Thyroid gland (tissue), 4 donors: ENCODE data around the gene PTPRZ1. TPM values are rescaled to one million over a fixed set of nuclear protein-coding genes. Genes with fewer than 3 reads are reported as not detected.

Source experiments
- DNase-seq, 2 donors: peaks; one replicate each; pipeline ENCODE4 v3.0.0-alpha.2; 2019
- H3K27ac ChIP-seq, 3 donors: fragments of 200-600 bp; sonication (generic); 1 replicate in 2 of 3; 2 replicates in 1 of 3; pipeline ENCODE4 v1.5.1; 2016 to 2019; ENCODE audit warnings: mild to moderate bottlenecking in 1 of 3, moderate library complexity in 1 of 3
- H3K27me3 ChIP-seq: fragments of 200-600 bp; sonication (generic); one replicate; pipeline ENCODE4 v1.5.1; 2019
- H3K36me3 ChIP-seq, 2 donors: fragments of 200-600 bp; sonication (generic); one replicate each; pipeline ENCODE4 v1.5.1; 2016 to 2019
- H3K4me1 ChIP-seq, 2 donors: fragments of 200-600 bp; sonication (generic); one replicate each; pipeline ENCODE4 v1.5.1; 2017 to 2019
- H3K4me3 ChIP-seq, 3 donors: fragments of 200-600 bp; sonication (generic); replicated peaks in 1 of 3; 1 replicate in 2 of 3; 2 replicates in 1 of 3; pipeline ENCODE4 v1.5.1; 2016; ENCODE audit warnings: mild to moderate bottlenecking in 1 of 3
- H3K9me3 ChIP-seq: fragments of 200-600 bp; sonication (generic); one replicate; pipeline ENCODE4 v1.5.1; 2017
- POLR2A ChIP-seq, 2 donors: fragments of 450-650 bp; IDR thresholded peaks; one replicate each; pipeline ENCODE4 v1.6.1; 2017; ENCODE audit warnings: antibody characterized with exemption in 2 of 2, mild to moderate bottlenecking in 2 of 2, moderate library complexity in 1 of 2
- WGBS, 2 donors: methylation state at CpG; one replicate each; pipeline ENCODE4 v1.1.5; 2017; 5-methylcytosine and 5-hydroxymethylcytosine counted together
- intact Hi-C: fragments of 100-400 bp; cut with DNase I; formaldehyde crosslinking; loops from one replicate; pipeline ENCODE4 v1.15.1; 2023
- total RNA-seq, 4 donors: library from RNA; depleted of rRNA; stranded (reverse); fragments of >200 nt; gene quantifications; one replicate each; pipeline ENCODE4 v1.2.3, GENCODE V29; 2016
- TF ChIP-seq, protein P1 (sequence below), 6 experiments: fragments of 200-600 bp in 3 of 6; fragments of 450-650 bp in 3 of 6; sonication (generic) in 3 of 6; IDR thresholded peaks; one replicate each; pipeline ENCODE4 v1.5.1; 2016 to 2019; ENCODE audit warnings: antibody characterized with exemption in 6 of 6, mild to moderate bottlenecking in 2 of 6, inconsistent platforms in 1 of 6, moderate library complexity in 1 of 6

The PTPRZ1 gene
- total RNA-seq, 4 donors from 2014 or later, result 0.10 to 0.67 (median 0.11) TPM; not detected in 1

- 73 to 82% methylated on average over 5 of the region's 5 CpGs for WGBS, 2 donors
- intact Hi-C loops, result no loop called here
Measured at GRCh38 chr7:121876656-121877500, 3.9 kb downstream of the PTPRZ1 start.

GRCh38 chr7:121878918-121879464 is 6.0 kb downstream of the PTPRZ1 start:
- Histone ChIP-seq H3K27me3 (no peaks in the 10 kb centered on the region), H3K4me3 (no peak overlapping the region), H3K27ac (no peak overlapping the region), H3K36me3 (no peaks in the 10 kb centered on the region), H3K9me3 (no peaks in the 10 kb centered on the region), H3K4me1 (no peaks in the 10 kb centered on the region)
- DNase-seq, result no peak
- WGBS, 2 donors, result 79 to 84% methylated on average over 5 of the region's 5 CpGs
- intact Hi-C loops, result no loop called here
- TF ChIP-seq, protein P1, sequence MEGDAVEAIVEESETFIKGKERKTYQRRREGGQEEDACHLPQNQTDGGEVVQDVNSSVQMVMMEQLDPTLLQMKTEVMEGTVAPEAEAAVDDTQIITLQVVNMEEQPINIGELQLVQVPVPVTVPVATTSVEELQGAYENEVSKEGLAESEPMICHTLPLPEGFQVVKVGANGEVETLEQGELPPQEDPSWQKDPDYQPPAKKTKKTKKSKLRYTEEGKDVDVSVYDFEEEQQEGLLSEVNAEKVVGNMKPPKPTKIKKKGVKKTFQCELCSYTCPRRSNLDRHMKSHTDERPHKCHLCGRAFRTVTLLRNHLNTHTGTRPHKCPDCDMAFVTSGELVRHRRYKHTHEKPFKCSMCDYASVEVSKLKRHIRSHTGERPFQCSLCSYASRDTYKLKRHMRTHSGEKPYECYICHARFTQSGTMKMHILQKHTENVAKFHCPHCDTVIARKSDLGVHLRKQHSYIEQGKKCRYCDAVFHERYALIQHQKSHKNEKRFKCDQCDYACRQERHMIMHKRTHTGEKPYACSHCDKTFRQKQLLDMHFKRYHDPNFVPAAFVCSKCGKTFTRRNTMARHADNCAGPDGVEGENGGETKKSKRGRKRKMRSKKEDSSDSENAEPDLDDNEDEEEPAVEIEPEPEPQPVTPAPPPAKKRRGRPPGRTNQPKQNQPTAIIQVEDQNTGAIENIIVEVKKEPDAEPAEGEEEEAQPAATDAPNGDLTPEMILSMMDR (IDR thresholded peaks at IDR 0.05), result no peak
- TF ChIP-seq POLR2A (IDR thresholded peaks at IDR 0.05), result no peak

More at GRCh38 chr7:121876656-121877500, 3.9 kb downstream of the PTPRZ1 start:
- Histone ChIP-seq H3K4me1 (peaks cover 0 to 4% of the 10 kb centered on the region in 2 donors), H3K9me3 (no peaks in the 10 kb centered on the region), H3K36me3 (no peaks in the 10 kb centered on the region), H3K27ac (no peak overlapping the region), H3K27me3 (no peaks in the 10 kb centered on the region), H3K4me3 (no peak overlapping the region)
- DNase-seq, result no peak
- no peak for TF ChIP-seq POLR2A (IDR thresholded peaks at IDR 0.05)
- TF ChIP-seq, protein P1 (IDR thresholded peaks at IDR 0.05), result no peak

DNA sequence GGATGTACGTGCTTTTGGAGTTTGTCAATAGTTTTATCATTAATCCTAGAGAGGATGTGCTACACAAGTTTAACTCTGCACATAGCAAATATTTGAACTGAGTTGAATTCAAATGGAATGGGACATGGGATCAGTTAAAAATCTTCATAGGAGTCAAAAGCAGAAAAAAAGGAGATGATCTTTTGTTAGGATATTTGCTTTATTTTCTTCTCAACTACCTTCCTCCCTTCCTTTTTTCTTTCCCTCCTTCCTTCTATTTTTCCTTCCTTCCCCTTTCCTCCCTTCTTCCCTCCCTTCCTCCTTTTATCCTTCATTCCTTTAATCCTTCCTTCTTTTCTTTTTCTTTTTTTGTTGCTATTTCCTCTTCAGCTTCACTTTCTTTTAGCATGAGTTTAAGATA is 6.6 kb downstream of the PTPRZ1 start:
- 62 to 74% methylated on average over 1 of the region's 1 CpG for WGBS, 2 donors
- no peaks in the 10 kb centered on the region for H3K4me1 ChIP-seq
- no peaks in the 10 kb centered on the region for H3K27me3 ChIP-seq
- H3K27ac ChIP-seq, result no peak overlapping the region
- no peaks in the 10 kb centered on the region for H3K36me3 ChIP-seq
- no peak for TF ChIP-seq POLR2A (IDR thresholded peaks at IDR 0.05)
- TF ChIP-seq, protein P1 (IDR thresholded peaks at IDR 0.05), result no peak
- no peak for DNase-seq
- intact Hi-C loops, result no loop called here
- H3K4me3 ChIP-seq, result no peak overlapping the region
- H3K9me3 ChIP-seq, result no peaks in the 10 kb centered on the region

DNA sequence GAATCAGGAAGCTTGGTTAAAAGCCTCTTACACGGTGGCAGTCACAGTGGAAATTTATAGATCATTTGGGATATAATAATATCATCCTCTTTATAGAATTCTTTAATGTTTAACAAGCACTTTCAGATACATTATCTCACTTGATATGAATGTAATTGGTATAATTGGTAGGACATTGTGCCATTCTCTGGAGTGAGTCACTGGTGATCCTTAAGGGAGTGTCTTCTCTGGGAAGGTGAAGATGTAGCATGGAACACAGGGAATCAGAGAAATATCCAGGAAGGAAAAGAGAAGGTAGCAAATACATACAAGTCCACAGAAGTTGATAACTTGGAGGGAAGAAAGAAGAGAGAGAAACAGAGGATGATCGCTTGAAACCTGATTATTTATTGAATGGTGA is 9.8 kb downstream of the PTPRZ1 start:
- intact Hi-C loops, result no loop called here
- WGBS, 2 donors, result 73 to 83% methylated on average over 2 of the region's 2 CpGs
- TF ChIP-seq, protein P1 (IDR thresholded peaks at IDR 0.05), result no peak
- no peak for TF ChIP-seq POLR2A (IDR thresholded peaks at IDR 0.05)

More for the DNA sequence above, 9.8 kb downstream of the PTPRZ1 start:
- H3K4me3 ChIP-seq, result no peak overlapping the region
- no peaks in the 10 kb centered on the region for H3K27me3 ChIP-seq
- no peaks in the 10 kb centered on the region for H3K4me1 ChIP-seq
- H3K27ac ChIP-seq, result no peak overlapping the region
- H3K36me3 ChIP-seq, result no peaks in the 10 kb centered on the region
- no peaks in the 10 kb centered on the region for H3K9me3 ChIP-seq
- DNase-seq, result no peak
